ENCODE results near the gene OSR1.

Gene OSR1

GRCh38 chr2:19352946-19353720 is 5.3 kb downstream of the OSR1 start:
- Mint-ChIP-seq H3K27me3 (ENCODE audit: low read depth) (peaks cover 87% of the 10 kb centered on the region), H3K4me1 (ENCODE audit: low read depth) (peaks cover 18% of the 10 kb centered on the region), H3K4me3 (no peak overlapping the region), H3K27ac (no peak overlapping the region), H3K9me3 (no peaks in the 10 kb centered on the region), H3K36me3 (ENCODE audit: low read depth) (peaks cover 2% of the 10 kb centered on the region)

- H3K4me3 Mint-ChIP-seq: no peak overlapping the region
- peaks cover 16% of the 10 kb centered on the region for H3K4me1 Mint-ChIP-seq (ENCODE audit: low read depth)
Measured at GRCh38 chr2:19351899-19352697, 6.3 kb downstream of the OSR1 start.

DNA sequence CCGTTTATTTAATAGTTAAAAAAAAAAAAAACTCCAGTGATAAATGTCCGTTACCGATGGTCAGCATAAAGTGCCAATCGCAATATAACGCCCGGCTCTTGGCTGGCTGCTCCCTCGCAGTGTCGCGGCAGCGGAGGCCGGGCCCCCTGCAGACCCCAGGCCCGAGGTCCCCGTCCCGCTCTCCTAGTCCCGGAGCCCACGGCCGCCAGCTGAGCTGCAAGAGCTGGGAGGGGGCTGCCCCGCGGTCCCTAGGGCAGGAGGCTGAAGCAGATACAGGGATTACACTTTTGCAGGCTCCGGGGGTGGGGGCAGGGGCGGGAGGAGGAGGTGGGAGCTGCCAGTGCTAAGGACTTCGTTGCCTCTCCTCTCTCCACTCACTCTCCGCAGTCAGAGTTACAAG is 6.9 kb downstream of the OSR1 start:
- Mint-ChIP-seq H3K4me1 (ENCODE audit: low read depth) (peaks cover 19% of the 10 kb centered on the region), H3K9me3 (no peaks in the 10 kb centered on the region), H3K36me3 (ENCODE audit: low read depth) (peaks cover 7% of the 10 kb centered on the region), H3K27me3 (ENCODE audit: low read depth) (peaks cover 74% of the 10 kb centered on the region), H3K4me3 (no peak overlapping the region), H3K27ac (no peak overlapping the region)

More at GRCh38 chr2:19351899-19352697, 6.3 kb downstream of the OSR1 start:
- peaks cover 5% of the 10 kb centered on the region for H3K36me3 Mint-ChIP-seq (ENCODE audit: low read depth)
- H3K9me3 Mint-ChIP-seq: no peaks in the 10 kb centered on the region
- peaks cover 80% of the 10 kb centered on the region for H3K27me3 Mint-ChIP-seq (ENCODE audit: low read depth)
- no peak overlapping the region for H3K27ac Mint-ChIP-seq

- peaks cover 15% of the 10 kb centered on the region for H3K4me1 Mint-ChIP-seq (ENCODE audit: low read depth)
- H3K36me3 Mint-ChIP-seq (ENCODE audit: low read depth): peaks cover 9% of the 10 kb centered on the region
- peaks cover 69% of the 10 kb centered on the region for H3K27me3 Mint-ChIP-seq (ENCODE audit: low read depth)
- H3K27ac Mint-ChIP-seq: peak overlapping the region; percentile 45
- H3K4me3 Mint-ChIP-seq: no peak overlapping the region
- no peaks in the 10 kb centered on the region for H3K9me3 Mint-ChIP-seq
Measured at GRCh38 chr2:19350678-19351401, 7.6 kb downstream of the OSR1 start.

DNA sequence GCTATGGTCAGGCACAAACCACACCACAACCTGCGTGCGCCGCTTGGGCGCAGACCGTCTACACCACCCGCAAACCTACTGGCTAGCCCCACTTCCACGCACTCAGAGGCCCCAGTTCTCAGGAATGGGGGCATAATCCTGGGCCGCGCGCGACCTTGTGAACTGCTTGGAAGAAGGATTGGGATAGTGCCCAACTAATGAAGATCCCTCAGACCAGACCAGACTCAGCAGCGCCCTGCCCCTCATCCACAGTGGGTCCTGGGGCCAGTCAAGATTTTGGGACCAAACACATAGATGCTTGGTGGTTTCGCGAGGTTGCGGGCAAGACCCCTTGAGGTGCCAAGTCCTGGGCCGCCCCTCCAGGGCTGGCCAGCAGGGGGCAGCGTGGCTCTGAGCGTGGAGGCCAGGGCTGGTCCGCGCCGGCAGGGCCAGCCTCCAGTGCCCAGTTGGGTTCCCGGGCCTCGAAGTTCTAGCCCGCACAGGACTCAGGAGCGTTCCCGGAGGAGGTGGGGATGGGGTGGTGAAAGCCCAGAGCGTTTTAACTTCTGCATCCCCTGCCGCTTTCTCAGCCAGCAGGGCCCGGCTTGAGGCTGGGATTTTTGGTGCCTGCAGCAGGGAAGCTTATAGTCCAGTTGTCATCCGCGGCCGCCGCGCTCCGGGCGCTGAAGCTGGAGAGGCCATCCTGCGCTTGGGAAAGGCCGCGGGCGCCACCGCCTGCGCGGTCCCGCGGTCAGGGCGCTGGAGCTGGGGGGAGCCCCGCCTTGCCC is 8.3 kb downstream of the OSR1 start:
- peaks cover 9% of the 10 kb centered on the region for H3K36me3 Mint-ChIP-seq (ENCODE audit: low read depth)
- peaks cover 15% of the 10 kb centered on the region for H3K4me1 Mint-ChIP-seq (ENCODE audit: low read depth)
- H3K9me3 Mint-ChIP-seq: no peaks in the 10 kb centered on the region
- no peak overlapping the region for H3K27ac Mint-ChIP-seq
- H3K27me3 Mint-ChIP-seq (ENCODE audit: low read depth): peaks cover 62% of the 10 kb centered on the region
- H3K4me3 Mint-ChIP-seq: no peak overlapping the region

- Mint-ChIP-seq H3K27ac (no peak overlapping the region), H3K4me3 (no peak overlapping the region), H3K36me3 (ENCODE audit: low read depth) (peaks cover 9% of the 10 kb centered on the region), H3K9me3 (no peaks in the 10 kb centered on the region), H3K4me1 (ENCODE audit: low read depth) (peaks cover 15% of the 10 kb centered on the region), H3K27me3 (ENCODE audit: low read depth) (peaks cover 48% of the 10 kb centered on the region)
Measured at GRCh38 chr2:19348692-19349091, 9.7 kb downstream of the OSR1 start.

- peak overlapping the region; percentile 99 for H3K27ac Mint-ChIP-seq
Measured at GRCh38 chr2:19347619-19348562, 10.5 kb downstream of the OSR1 start.

GRCh38 chr2:19346983-19347618 is 11.3 kb downstream of the OSR1 start:
- Mint-ChIP-seq H3K4me3 (peak overlapping the region; percentile 96), H3K27me3 (ENCODE audit: low read depth) (peaks cover 33% of the 10 kb centered on the region), H3K9me3 (no peaks in the 10 kb centered on the region), H3K36me3 (ENCODE audit: low read depth) (peaks cover 13% of the 10 kb centered on the region), H3K4me1 (ENCODE audit: low read depth) (peaks cover 13% of the 10 kb centered on the region), H3K27ac (peak overlapping the region; percentile 99)

More at GRCh38 chr2:19347619-19348562, 10.5 kb downstream of the OSR1 start:
- H3K9me3 Mint-ChIP-seq: no peaks in the 10 kb centered on the region
- peaks cover 15% of the 10 kb centered on the region for H3K4me1 Mint-ChIP-seq (ENCODE audit: low read depth)
- peak overlapping the region; percentile 96 for H3K4me3 Mint-ChIP-seq
- H3K36me3 Mint-ChIP-seq (ENCODE audit: low read depth): peaks cover 12% of the 10 kb centered on the region
- peaks cover 40% of the 10 kb centered on the region for H3K27me3 Mint-ChIP-seq (ENCODE audit: low read depth)

DNA sequence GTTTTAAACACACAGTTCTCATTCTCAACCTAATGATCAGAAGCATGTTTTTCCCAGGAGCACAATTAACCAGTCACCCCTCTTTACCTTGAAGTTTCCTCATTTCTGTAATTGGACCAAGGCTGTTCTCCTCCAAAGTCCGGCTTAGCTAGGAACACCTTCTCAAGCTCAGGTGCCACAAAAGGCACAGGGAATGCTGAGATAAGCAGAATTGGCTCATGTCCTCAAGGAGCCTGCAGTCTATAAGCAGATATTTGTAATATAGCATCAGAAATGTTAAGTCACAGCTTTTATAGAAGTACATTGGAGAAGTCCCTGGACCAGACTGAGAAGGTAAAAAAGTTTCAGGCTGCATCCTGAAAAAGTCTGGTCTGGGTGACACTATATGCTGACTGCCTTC is 20.7 kb downstream of the OSR1 start:
- H3K36me3 Mint-ChIP-seq (ENCODE audit: low read depth): no peaks in the 10 kb centered on the region
- no peaks in the 10 kb centered on the region for H3K4me1 Mint-ChIP-seq (ENCODE audit: low read depth)

DNA sequence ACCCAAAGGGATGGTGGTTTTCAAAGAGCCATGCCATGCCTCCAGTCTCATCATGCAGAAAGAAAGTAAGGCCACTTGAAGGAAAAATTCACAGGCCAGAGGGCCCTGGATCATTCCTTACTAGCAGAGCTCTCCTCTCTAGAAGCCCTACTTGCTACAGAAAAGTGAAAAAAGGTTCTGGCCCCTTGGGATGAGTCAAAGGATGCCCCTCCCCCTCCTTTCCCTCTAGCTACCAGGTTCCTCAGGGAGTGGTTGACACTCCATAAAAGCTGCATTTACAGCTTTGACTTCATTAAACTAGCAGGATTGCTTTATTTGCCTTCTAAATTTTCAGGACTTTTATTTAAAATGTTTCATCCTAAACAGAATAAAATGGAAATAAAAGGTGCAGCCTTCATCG is 21.2 kb downstream of the OSR1 start:
- Mint-ChIP-seq H3K4me3 (no peak overlapping the region), H3K4me1 (ENCODE audit: low read depth) (no peaks in the 10 kb centered on the region), H3K27ac (no peak overlapping the region), H3K36me3 (ENCODE audit: low read depth) (no peaks in the 10 kb centered on the region), H3K9me3 (no peaks in the 10 kb centered on the region), H3K27me3 (ENCODE audit: low read depth) (no peaks in the 10 kb centered on the region)

More for the DNA sequence above, 20.7 kb downstream of the OSR1 start:
- Mint-ChIP-seq H3K4me3 (no peak overlapping the region), H3K27ac (no peak overlapping the region), H3K9me3 (no peaks in the 10 kb centered on the region), H3K27me3 (ENCODE audit: low read depth) (no peaks in the 10 kb centered on the region)

DNA sequence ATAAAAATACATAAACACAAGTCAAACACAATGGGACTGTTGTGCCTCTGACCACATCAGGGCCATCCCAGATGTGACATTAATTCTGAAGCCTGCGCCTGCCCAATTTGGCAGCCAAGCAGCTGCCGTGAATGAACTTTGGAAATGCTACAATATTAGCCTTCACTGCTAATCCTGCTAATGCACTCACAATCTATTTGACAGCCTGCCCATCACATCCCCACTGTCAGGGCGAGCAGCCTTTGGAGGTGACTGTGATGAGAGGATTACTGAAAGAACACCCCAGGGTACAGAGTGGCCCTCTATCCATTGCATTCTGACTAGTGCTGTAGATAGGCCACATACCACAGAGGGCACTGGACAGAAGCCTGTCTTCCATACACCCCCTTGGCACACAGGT is 21.6 kb downstream of the OSR1 start:
- no peaks in the 10 kb centered on the region for H3K4me1 Mint-ChIP-seq (ENCODE audit: low read depth)
- H3K4me3 Mint-ChIP-seq: no peak overlapping the region
- H3K27ac Mint-ChIP-seq: no peak overlapping the region
- H3K36me3 Mint-ChIP-seq (ENCODE audit: low read depth): no peaks in the 10 kb centered on the region
- no peaks in the 10 kb centered on the region for H3K9me3 Mint-ChIP-seq
- no peaks in the 10 kb centered on the region for H3K27me3 Mint-ChIP-seq (ENCODE audit: low read depth)

DNA sequence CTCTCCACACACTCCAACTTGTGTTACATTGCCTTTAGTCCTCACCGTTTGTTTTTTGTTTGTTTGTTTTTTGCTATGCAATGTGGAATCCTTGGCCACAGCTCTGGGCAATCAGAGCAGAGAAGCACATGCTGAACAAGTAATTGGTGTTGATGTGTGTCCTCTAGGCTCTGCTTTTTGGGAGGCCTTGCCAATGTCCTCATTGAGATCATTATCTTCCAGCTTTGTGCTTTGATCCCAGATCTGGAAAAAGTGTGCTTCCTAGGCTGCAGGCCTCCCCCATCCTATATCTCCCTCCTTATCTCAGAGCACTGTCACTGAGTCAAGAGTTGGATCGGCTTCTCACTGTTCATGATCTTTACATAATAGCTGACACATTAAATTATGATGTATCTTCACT is 25.9 kb downstream of the OSR1 start:
- H3K36me3 Mint-ChIP-seq (ENCODE audit: low read depth): no peaks in the 10 kb centered on the region
- H3K9me3 Mint-ChIP-seq: no peaks in the 10 kb centered on the region
- H3K27me3 Mint-ChIP-seq (ENCODE audit: low read depth): no peaks in the 10 kb centered on the region
- no peak overlapping the region for H3K4me3 Mint-ChIP-seq
- no peak overlapping the region for H3K27ac Mint-ChIP-seq
- H3K4me1 Mint-ChIP-seq (ENCODE audit: low read depth): no peaks in the 10 kb centered on the region

DNA sequence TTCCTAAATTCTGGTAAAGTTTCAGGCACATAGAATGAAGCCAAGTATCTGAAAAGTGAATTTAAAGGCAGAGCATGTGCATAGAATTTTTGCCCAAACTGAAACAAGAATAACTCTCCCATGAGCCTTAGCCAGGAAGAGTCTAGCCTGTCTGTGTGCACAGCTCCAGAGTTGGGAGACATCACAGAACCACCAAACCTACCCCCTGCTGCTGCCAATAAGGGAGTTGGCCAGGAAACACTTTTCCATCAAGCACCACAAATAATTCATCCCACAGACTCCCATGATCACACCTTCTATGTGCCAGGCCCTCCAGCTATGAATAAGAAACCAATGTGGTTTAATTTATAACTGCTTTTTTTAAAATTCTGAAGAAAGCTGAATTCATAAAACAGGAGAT is 27.0 kb downstream of the OSR1 start:
- H3K4me1 Mint-ChIP-seq (ENCODE audit: low read depth): no peaks in the 10 kb centered on the region
- H3K36me3 Mint-ChIP-seq (ENCODE audit: low read depth): no peaks in the 10 kb centered on the region
- no peak overlapping the region for H3K27ac Mint-ChIP-seq
- no peaks in the 10 kb centered on the region for H3K27me3 Mint-ChIP-seq (ENCODE audit: low read depth)
- no peaks in the 10 kb centered on the region for H3K9me3 Mint-ChIP-seq
- H3K4me3 Mint-ChIP-seq: no peak overlapping the region
